Measurements from ENCODE around the gene IL1A. TPM values are rescaled to one million over a fixed set of nuclear protein-coding genes. Genes with fewer than 3 reads are reported as not detected.

Gene IL1A
- total RNA-seq, 4 donors from 2014 or later: 0.13 TPM; not detected in 3

- WGBS: 99% methylated on average over 3 of the region's 3 CpGs
- intact Hi-C loops (cut with DNase I): no loop called here
- Histone ChIP-seq H3K9me3 (no peaks in the 10 kb centered on the region), H3K4me3 (no peak overlapping the region), H3K36me3 (no peaks in the 10 kb centered on the region), H3K27me3 (no peaks in the 10 kb centered on the region), H3K4me1 (no peaks in the 10 kb centered on the region), H3K27ac (replicated peaks in 1 of 4) (no peak overlapping the region)
- TF ChIP-seq EP300 (IDR thresholded peaks at IDR 0.05): no peak
- TF ChIP-seq POLR2A (IDR thresholded peaks at IDR 0.05; ENCODE audit: low read depth): no peak
- no peak for TF ChIP-seq CTCF (IDR thresholded peaks at IDR 0.05)
- no peak for TF ChIP-seq POLR2AphosphoS5 (IDR thresholded peaks at IDR 0.05)
- DNase-seq (ENCODE audit: extremely low spot score): no peak
Measured at GRCh38 chr2:112783187-112783714, 1.0 kb downstream of the IL1A start.

- no peaks in the 10 kb centered on the region for H3K4me1 ChIP-seq
- no peak overlapping the region for H3K27ac ChIP-seq (replicated peaks in 1 of 4)
- H3K9me3 ChIP-seq: no peaks in the 10 kb centered on the region
- intact Hi-C loops (cut with DNase I): no loop called here
- H3K27me3 ChIP-seq: no peaks in the 10 kb centered on the region
- H3K4me3 ChIP-seq: no peak overlapping the region
- TF ChIP-seq POLR2A (IDR thresholded peaks at IDR 0.05; ENCODE audit: low read depth) (no peak), POLR2AphosphoS5 (IDR thresholded peaks at IDR 0.05) (no peak), EP300 (IDR thresholded peaks at IDR 0.05) (no peak), CTCF (IDR thresholded peaks at IDR 0.05) (no peak)
- DNase-seq (ENCODE audit: extremely low spot score): no peak
- 79% methylated on average over 3 of the region's 3 CpGs for WGBS
- no peaks in the 10 kb centered on the region for H3K36me3 ChIP-seq
Measured at GRCh38 chr2:112782234-112782799, 2.0 kb downstream of the IL1A start.

GRCh38 chr2:112779598-112779997 is 4.7 kb downstream of the IL1A start:
- H3K4me3 ChIP-seq: no peak overlapping the region
- H3K36me3 ChIP-seq: no peaks in the 10 kb centered on the region
- no peaks in the 10 kb centered on the region for H3K27me3 ChIP-seq
- TF ChIP-seq POLR2AphosphoS5 (IDR thresholded peaks at IDR 0.05): no peak
- no peak for TF ChIP-seq EP300 (IDR thresholded peaks at IDR 0.05)
- no peak for TF ChIP-seq POLR2A (IDR thresholded peaks at IDR 0.05; ENCODE audit: low read depth)
- WGBS: 88% methylated on average over 1 of the region's 1 CpG
- no peaks in the 10 kb centered on the region for H3K9me3 ChIP-seq
- no peaks in the 10 kb centered on the region for H3K4me1 ChIP-seq
- intact Hi-C loops (cut with DNase I): no loop called here
- no peak for DNase-seq (ENCODE audit: extremely low spot score)
- no peak overlapping the region for H3K27ac ChIP-seq (replicated peaks in 1 of 4)

- TF ChIP-seq POLR2A (IDR thresholded peaks at IDR 0.05; ENCODE audit: low read depth) (no peak), EP300 (IDR thresholded peaks at IDR 0.05) (no peak), CTCF (IDR thresholded peaks at IDR 0.05) (no peak), POLR2AphosphoS5 (IDR thresholded peaks at IDR 0.05) (no peak)
- no peak for DNase-seq (ENCODE audit: extremely low spot score)
- H3K4me1 ChIP-seq: no peaks in the 10 kb centered on the region
- no peaks in the 10 kb centered on the region for H3K9me3 ChIP-seq
- H3K27me3 ChIP-seq: no peaks in the 10 kb centered on the region
- H3K27ac ChIP-seq (replicated peaks in 1 of 4): no peak overlapping the region
- intact Hi-C loops (cut with DNase I): no loop called here
- no peaks in the 10 kb centered on the region for H3K36me3 ChIP-seq
- no peak overlapping the region for H3K4me3 ChIP-seq
Measured at GRCh38 chr2:112777036-112777435, 7.3 kb downstream of the IL1A start.

GRCh38 chr2:112776113-112776512 is 8.2 kb downstream of the IL1A start:
- no peak for DNase-seq (ENCODE audit: extremely low spot score)
- Histone ChIP-seq H3K36me3 (no peaks in the 10 kb centered on the region), H3K9me3 (no peaks in the 10 kb centered on the region), H3K4me3 (no peak overlapping the region), H3K27me3 (no peaks in the 10 kb centered on the region), H3K4me1 (no peaks in the 10 kb centered on the region), H3K27ac (replicated peaks in 1 of 4) (no peak overlapping the region)
- WGBS: 74% methylated on average over 3 of the region's 3 CpGs
- TF ChIP-seq POLR2A (IDR thresholded peaks at IDR 0.05; ENCODE audit: low read depth) (no peak), POLR2AphosphoS5 (IDR thresholded peaks at IDR 0.05) (no peak), EP300 (IDR thresholded peaks at IDR 0.05) (no peak), CTCF (IDR thresholded peaks at IDR 0.05) (no peak)
- intact Hi-C loops (cut with DNase I): no loop called here

Data from esophagus muscularis mucosa (tissue), 4 donors.